Fibroblast of mammary gland (primary cell): ENCODE results near the gene PURA.
A peak's percentile ranks its signal among the peaks of the same experiment; 100 is the strongest.

Experiments used
- DNase-seq: peaks from one replicate; pipeline ENCODE4 v3.0.0-alpha.2; 2010; ENCODE audit warnings: low read depth
- H3K4me3 ChIP-seq: 2 replicates; pipeline ENCODE4 v1.5.1; 2011; ENCODE audit warnings: low read depth, mild to moderate bottlenecking, low read length, moderate library complexity; ENCODE audit not compliant: control insufficient read depth
- CTCF ChIP-seq: conservative IDR thresholded peaks from 2 replicates; pipeline ENCODE4 v1.5.1; 2011; ENCODE audit warnings: low read depth, low read length, inconsistent platforms; ENCODE audit not compliant: control insufficient read depth, insufficient read depth

The PURA gene

DNA sequence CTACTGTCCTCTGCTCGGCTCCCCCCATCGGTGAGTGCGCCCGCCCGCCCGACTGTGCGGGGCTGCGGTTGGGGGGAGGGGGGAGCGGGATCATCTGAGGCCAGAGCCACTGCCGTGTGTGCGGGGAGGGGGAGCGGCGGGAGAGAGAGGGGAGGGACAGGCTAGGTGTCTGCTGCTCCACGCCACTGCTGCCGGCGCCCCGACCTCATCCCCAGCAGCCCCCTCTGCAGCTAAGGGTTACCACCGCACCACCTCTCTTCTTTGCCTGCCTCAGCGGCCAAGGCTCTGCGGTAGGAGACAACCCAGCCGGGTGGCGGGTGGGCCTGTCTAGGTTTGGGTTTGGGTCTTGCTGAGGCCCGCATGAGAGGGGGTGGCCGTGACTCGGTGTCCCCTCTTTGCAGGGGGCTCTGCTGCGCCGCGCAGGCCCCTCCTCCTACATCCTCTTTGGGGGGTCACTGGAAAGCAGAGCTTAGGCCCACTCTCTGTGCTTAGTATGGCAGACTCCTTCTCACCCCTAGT, 670 bp upstream of the PURA start:
- no peak for DNase-seq
- peak overlapping the region; percentile 70 for H3K4me3 ChIP-seq
- TF ChIP-seq CTCF = no peak

- peak overlapping the region; percentile 70 for H3K4me3 ChIP-seq
- no peak for TF ChIP-seq CTCF
- DNase-seq = peak; percentile 58
Observed at GRCh38 chr5:140114341-140115185, 654 bp downstream of the PURA start.

DNA sequence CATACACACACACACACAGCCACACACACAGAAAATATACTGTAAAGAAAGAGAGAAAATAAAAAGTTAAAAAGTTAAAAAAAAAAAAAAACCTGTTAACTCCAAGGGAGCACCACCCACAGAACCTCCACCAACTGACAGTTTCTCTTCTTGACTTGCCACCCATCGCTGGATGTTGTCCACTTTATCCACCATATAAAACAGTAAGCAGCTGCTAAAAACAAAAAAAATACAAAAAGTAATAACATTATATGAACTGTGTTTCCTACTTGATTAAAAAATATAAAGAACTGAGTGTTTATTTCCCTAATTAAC, 1.2 kb downstream of the PURA start:
- DNase-seq = no peak
- TF ChIP-seq CTCF = no peak
- H3K4me3 ChIP-seq = peak overlapping the region; percentile 70

- no peak for DNase-seq
Observed at GRCh38 chr5:140116716-140117115, 2.8 kb downstream of the PURA start.

GRCh38 chr5:140117523-140117922, 3.6 kb downstream of the PURA start:
- no peak overlapping the region for H3K4me3 ChIP-seq
- TF ChIP-seq CTCF = no peak
- no peak for DNase-seq

More at GRCh38 chr5:140116716-140117115, 2.8 kb downstream of the PURA start:
- H3K4me3 ChIP-seq = no peak overlapping the region
- TF ChIP-seq CTCF = no peak

DNA sequence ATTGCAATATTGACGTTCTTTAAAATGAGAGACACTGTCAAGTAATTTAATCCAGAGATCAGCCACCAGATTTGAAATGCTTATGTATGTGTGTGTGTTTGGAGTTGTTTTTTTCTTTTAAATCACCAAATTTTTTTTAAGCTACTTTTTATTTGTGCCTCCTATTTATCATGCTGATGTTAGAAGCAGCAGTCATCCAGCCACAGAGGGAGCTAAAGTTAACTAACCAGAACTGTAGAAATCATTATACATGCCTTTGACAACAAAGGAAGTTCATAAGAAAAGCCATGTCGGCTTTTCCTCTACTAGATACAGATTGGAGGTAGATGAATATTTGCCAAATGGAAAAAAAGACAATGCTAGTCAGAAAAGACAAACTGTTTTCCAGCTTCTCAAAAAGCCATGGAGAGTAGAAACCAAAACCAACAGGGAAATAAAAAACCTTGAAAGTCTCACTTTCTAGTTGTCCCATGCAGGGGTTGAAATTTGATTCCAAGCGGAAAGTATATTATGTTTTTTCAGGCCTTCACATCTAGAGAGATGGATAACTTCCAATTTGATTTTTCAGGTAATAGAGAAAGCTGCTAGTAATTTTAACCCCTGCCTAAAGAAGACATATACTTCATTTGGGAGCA, 4.5 kb downstream of the PURA start:
- peak; percentile 36 for DNase-seq
- no peak for TF ChIP-seq CTCF
- H3K4me3 ChIP-seq = no peak overlapping the region
